Brain microvascular endothelial cell (primary cell): ENCODE data around the gene UMOD.

Source experiments
- DNase-seq: peaks from one replicate; pipeline ENCODE4 v3.0.0-alpha.2; 2020
- H3K27ac ChIP-seq: fragments of 250-450 bp; sonication (Bioruptor Pico); 2 replicates; pipeline ENCODE4 v1.5.1; 2020; ENCODE audit warnings: mild to moderate bottlenecking, moderate library complexity
- H3K27me3 ChIP-seq: fragments of 250-450 bp; sonication (Bioruptor Pico); replicated peaks from 2 replicates; pipeline ENCODE4 v1.5.1; 2020; ENCODE audit warnings: mild to moderate bottlenecking
- H3K36me3 ChIP-seq: fragments of 250-450 bp; sonication (Bioruptor Pico); replicated peaks from 2 replicates; pipeline ENCODE4 v1.5.1; 2020; ENCODE audit warnings: mild to moderate bottlenecking
- H3K4me3 ChIP-seq: 2 replicates; pipeline ENCODE4 v1.5.1; 2011; ENCODE audit warnings: low read depth, mild to moderate bottlenecking, control low read depth, low read length, moderate library complexity
- CTCF ChIP-seq: IDR thresholded peaks from 2 replicates; pipeline ENCODE4 v1.5.1; 2011; ENCODE audit warnings: low read depth, mild to moderate bottlenecking, moderate library complexity, low read length, control low read depth, inconsistent platforms; ENCODE audit errors: missing control alignments
- in situ Hi-C: cut with HindIII; loops from 2 replicates; pipeline ENCODE4 v1.10.0; 2017; ENCODE audit warnings: low sequenced_read_pairs, low pct_ligation_motif_present

Gene UMOD

GRCh38 chr16:20291208-20292206, 61.0 kb downstream of the UMOD start:
- no peak for DNase-seq
- H3K27ac ChIP-seq: no peak overlapping the region
- H3K4me3 ChIP-seq: no peak overlapping the region
- in situ Hi-C loops: no loop called here
- no peaks in the 10 kb centered on the region for H3K36me3 ChIP-seq
- TF ChIP-seq CTCF: no peak
- H3K27me3 ChIP-seq: no peaks in the 10 kb centered on the region

GRCh38 chr16:20289571-20289970, 62.9 kb downstream of the UMOD start:
- in situ Hi-C loops: no loop called here
- H3K27ac ChIP-seq: no peak overlapping the region

GRCh38 chr16:20285993-20286499, 66.5 kb downstream of the UMOD start:
- in situ Hi-C loops: no loop called here
- DNase-seq: no peak

More at GRCh38 chr16:20289571-20289970, 62.9 kb downstream of the UMOD start:
- Histone ChIP-seq H3K36me3 (no peaks in the 10 kb centered on the region), H3K27me3 (no peaks in the 10 kb centered on the region), H3K4me3 (no peak overlapping the region)
- DNase-seq: no peak
- no peak for TF ChIP-seq CTCF

More at GRCh38 chr16:20285993-20286499, 66.5 kb downstream of the UMOD start:
- Histone ChIP-seq H3K27ac (no peak overlapping the region), H3K4me3 (no peak overlapping the region), H3K36me3 (no peaks in the 10 kb centered on the region), H3K27me3 (no peaks in the 10 kb centered on the region)
- TF ChIP-seq CTCF: no peak
